GM12878 (cell line): ENCODE data around the gene PLEKHH1. TPM values are rescaled to one million over a fixed set of nuclear protein-coding genes. Genes with fewer than 3 reads are reported as not detected.

Experiments used
- BACH1 ChIP-seq: fragments of 450-650 bp; IDR thresholded peaks from 2 replicates; pipeline ENCODE4 v1.6.1; 2017; ENCODE audit warnings: mild to moderate bottlenecking, borderline replicate concordance
- BCL3 ChIP-seq: IDR thresholded peaks from 2 replicates; pipeline ENCODE4 v1.6.1; 2011; ENCODE audit warnings: borderline replicate concordance, low read depth, mild to moderate bottlenecking, moderate library complexity, low read length; ENCODE audit not compliant: insufficient read depth, poor library complexity, severe bottlenecking
- EGR1 ChIP-seq, 2 experiments: IDR thresholded peaks; 1 replicate in 1 of 2; 2 replicates in 1 of 2; pipeline ENCODE4 v1.6.1; 2011 to 2012; ENCODE audit warnings: low read depth in 2 of 2, low read length in 2 of 2, borderline replicate concordance in 1 of 2, mild to moderate bottlenecking in 1 of 2, moderate library complexity in 1 of 2
- FOXK2 ChIP-seq: fragments of 450-650 bp; IDR thresholded peaks from 2 replicates; pipeline ENCODE4 v1.6.1; 2017; ENCODE audit warnings: mild to moderate bottlenecking, moderate library complexity
- IKZF2 ChIP-seq, 2 experiments: fragments of 450-650 bp; IDR thresholded peaks; 2 replicates each; pipeline ENCODE4 v1.6.1; 2017; ENCODE audit warnings: mild to moderate bottlenecking in 2 of 2, moderate library complexity in 2 of 2
- JUND ChIP-seq: IDR thresholded peaks from 2 replicates; pipeline ENCODE4 v1.6.1; 2012; ENCODE audit warnings: low read depth, mild to moderate bottlenecking, low read length, improper control_type of control experiment, moderate library complexity
- KLF5 ChIP-seq: fragments of 450-650 bp; IDR thresholded peaks from 2 replicates; pipeline ENCODE4 v1.6.1; 2014; ENCODE audit warnings: mild to moderate bottlenecking; ENCODE audit not compliant: partially characterized antibody
- PAX5 ChIP-seq: IDR thresholded peaks from 2 replicates; pipeline ENCODE4 v1.6.1; 2011; ENCODE audit warnings: low read depth, low read length, borderline replicate concordance
- PRDM15 ChIP-seq: fragments of 450-650 bp; formaldehyde crosslinking; IDR thresholded peaks from 2 replicates; pipeline ENCODE4 v1.4.0; 2020; ENCODE audit warnings: mild to moderate bottlenecking, moderate library complexity
- RBBP5 ChIP-seq: fragments of 200-600 bp; sonication (generic); conservative IDR thresholded peaks from 2 replicates; pipeline ENCODE4 v1.6.1; 2016
- SMAD5 ChIP-seq: IDR thresholded peaks from 2 replicates; pipeline ENCODE4 v1.6.1; 2016; ENCODE audit warnings: antibody characterized with exemption, low read depth
- ZNF592 ChIP-seq: fragments of 450-650 bp; IDR thresholded peaks from 2 replicates; pipeline ENCODE4 v1.6.1; 2017; ENCODE audit warnings: mild to moderate bottlenecking, moderate library complexity
- ZNF687 ChIP-seq: fragments of 450-650 bp; IDR thresholded peaks from 2 replicates; pipeline ENCODE4 v1.6.1; 2017; ENCODE audit warnings: mild to moderate bottlenecking, moderate library complexity
- polyA plus RNA-seq, 11 experiments: library from polyadenylated mRNA; depleted of rRNA in 4 of 11; unstranded in 6 of 11; stranded (reverse) in 5 of 11; fragments of >200 nt; fragmentation: Nextera tagmentation in 4 of 11; fragmentation: Illumina TruSeq in 1 of 11; extraction: Ambion mirVana in 4 of 11; extraction: Trizol in 1 of 11; gene quantifications; 1 replicate in 1 of 11; 2 replicates in 10 of 11; pipeline versions ENCODE4 v1.2.1 to v1.2.3, GENCODE V29; 2011 to 2016; ENCODE audit warnings: inconsistent platforms in 2 of 11, missing spikeins in 2 of 11, low read depth in 1 of 11
- total RNA-seq, 4 experiments: library from RNA; depleted of rRNA in 3 of 4; stranded (reverse); fragments of >200 nt in 3 of 4; fragmentation: Illumina TruSeq in 1 of 4; extraction: Trizol in 1 of 4; gene quantifications; 2 replicates each; pipeline versions ENCODE4 v1.2.1 to v1.2.3, GENCODE V29; 2013 to 2021

Gene PLEKHH1
- total and polyA plus RNA-seq, 10 of the 15 experiments (the other 5 are each of a cell fraction or from before 2014, with no cell fraction given), result 0.11 to 0.95 (median 0.41) TPM

- no peak for TF ChIP-seq BCL3
- 0 out of 3 replicates have a peak, but pooled peaks of 1 of the 2 experiments have one; percentile 20 for TF ChIP-seq EGR1 (IDR thresholded peaks at IDR 0.05; ENCODE audit: borderline replicate concordance in 1 of 2, low read depth in 2 of 2, low read length in 2 of 2)
- peak; percentile 77 for TF ChIP-seq PRDM15 (CRISPR knock-in tag)
- no peak for TF ChIP-seq FOXK2
- 0 out of 4 replicates have a peak, but pooled peaks of 1 of the 2 experiments have one; percentile 5 for TF ChIP-seq IKZF2 (IDR thresholded peaks at IDR 0.05)
- TF ChIP-seq PAX5, result peak; percentile 29; the same call in 1 of the 2 replicates
- no peak for TF ChIP-seq RBBP5
- no peak for TF ChIP-seq SMAD5
- TF ChIP-seq BACH1, result 0 out of 2 replicates have a peak, but pooled peaks have one; percentile 23
- TF ChIP-seq ZNF687, result peak; percentile 57; the same call in 1 of the 2 replicates
- no peak for TF ChIP-seq ZNF592
- TF ChIP-seq KLF5, result no peak
- TF ChIP-seq JUND, result peak; percentile 96
These were observed 86.5 kb downstream of the PLEKHH1 start, which contains the start of gene ARG2 (continued) for GRCh38 chr14:67619446-67620216.
